GM23248 (cell line): ENCODE results near the gene ABCC4.

Experiments used
- EZH2 ChIP-seq: fragments of 200-600 bp; sonication (generic); IDR thresholded peaks from 2 replicates; pipeline ENCODE4 v1.6.1; 2018; ENCODE audit warnings: antibody characterized with exemption, mild to moderate bottlenecking; ENCODE audit not compliant: insufficient read depth, poor library complexity, severe bottlenecking
- EZH2phosphoT487 ChIP-seq: fragments of 200-600 bp; sonication (generic); IDR thresholded peaks from 2 replicates; pipeline ENCODE4 v1.6.1; 2018; ENCODE audit warnings: antibody characterized with exemption, moderate library complexity, mild to moderate bottlenecking, low read depth; ENCODE audit not compliant: insufficient read depth

- TF ChIP-seq EZH2phosphoT487: no peak
- no peak for TF ChIP-seq EZH2
These were observed 101.4 kb downstream of the ABCC4 start for GRCh38 chr13:95199896-95200295.
